MM.1S (cell line): ENCODE data around the gene RANBP2.
"Not testable (repeated sequence)": the region's sequence is repeated elsewhere in the genome, so short reads cannot be mapped to it uniquely, and the experiment has no call there.

Source experiments
- CTCF ChIP-seq: fragments of 300-600 bp; sonication (generic); IDR thresholded peaks from 2 replicates; pipeline ENCODE4 v1.5.1; 2016; ENCODE audit warnings: antibody characterized with exemption, low read length, mixed read lengths
- EZH2 ChIP-seq: fragments of 300-600 bp; sonication (generic); optimal IDR thresholded peaks from 2 replicates; pipeline ENCODE3; 2017; ENCODE audit warnings: low read depth, mild to moderate bottlenecking, antibody characterized with exemption, low read length, mixed read lengths
- EZH2phosphoT487 ChIP-seq: fragments of 300-600 bp; sonication (generic); IDR thresholded peaks from 2 replicates; pipeline ENCODE4 v1.6.1; 2018; ENCODE audit warnings: antibody characterized with exemption, low read length

GRCh38 chr2:108678198-108678651 is 41.1 kb upstream of the RANBP2 start:
- TF ChIP-seq CTCF, EZH2phosphoT487, EZH2: not testable (repeated sequence)
